HepG2 (cell line): ENCODE measurements around the gene DLG4. TPM values are rescaled to one million over a fixed set of nuclear protein-coding genes. Genes with fewer than 3 reads are reported as not detected.
A peak's percentile ranks its signal among the peaks of the same experiment; 100 is the strongest.

Experiments used
- HOXA7 ChIP-seq: sonication (generic); formaldehyde crosslinking; IDR thresholded peaks from 2 replicates; pipeline ENCODE4 v1.8.1; 2022; ENCODE audit warnings: mild to moderate bottlenecking, missing genetic modification reagents, moderate library complexity
- KIAA2018 ChIP-seq: sonication (generic); formaldehyde crosslinking; IDR thresholded peaks from 2 replicates; pipeline ENCODE4 v1.5.0; 2020; ENCODE audit warnings: mild to moderate bottlenecking, missing genetic modification reagents, borderline replicate concordance
- MLXIP ChIP-seq: sonication (generic); formaldehyde crosslinking; IDR thresholded peaks from 2 replicates; pipeline ENCODE4 v1.9.0; 2021; ENCODE audit warnings: missing genetic modification reagents, borderline replicate concordance
- SIN3B ChIP-seq: fragments of 150-350 bp; IDR thresholded peaks from 2 replicates; pipeline ENCODE4 v1.6.1; 2014; ENCODE audit warnings: low read length
- TBX2 ChIP-seq: sonication (generic); formaldehyde crosslinking; IDR thresholded peaks from 2 replicates; pipeline ENCODE4 v1.5.0; 2020; ENCODE audit warnings: missing genetic modification reagents, mild to moderate bottlenecking, borderline replicate concordance
- TEAD3 ChIP-seq: optimal IDR thresholded peaks from 2 replicates; pipeline ENCODE3; 2016; ENCODE audit warnings: borderline replicate concordance
- TGIF2 ChIP-seq: IDR thresholded peaks from 2 replicates; pipeline ENCODE4 v1.6.1; 2016; ENCODE audit warnings: control low read depth, missing compliant biosample characterization
- YEATS2 ChIP-seq: sonication (generic); formaldehyde crosslinking; IDR thresholded peaks from 2 replicates; pipeline ENCODE4 v1.4.0; 2020; ENCODE audit warnings: missing genetic modification reagents, borderline replicate concordance
- ZNF263 ChIP-seq: sonication (generic); formaldehyde crosslinking; IDR thresholded peaks from 2 replicates; pipeline ENCODE4 v1.4.0; 2020; ENCODE audit warnings: missing genetic modification reagents
- ZNF691 ChIP-seq: sonication (generic); formaldehyde crosslinking; IDR thresholded peaks from 2 replicates; pipeline ENCODE4 v1.4.0; 2020; ENCODE audit warnings: missing genetic modification reagents, low read depth, mild to moderate bottlenecking, borderline replicate concordance
- ZNF737 ChIP-seq: sonication (generic); formaldehyde crosslinking; IDR thresholded peaks from 2 replicates; pipeline ENCODE4 v1.5.0; 2020; ENCODE audit warnings: missing genetic modification reagents, mild to moderate bottlenecking, borderline replicate concordance
- ZNF749 ChIP-seq: sonication (generic); formaldehyde crosslinking; IDR thresholded peaks from 2 replicates; pipeline ENCODE4 v1.8.0; 2022; ENCODE audit warnings: mild to moderate bottlenecking, missing genetic modification reagents, moderate library complexity, borderline replicate concordance
- polyA plus RNA-seq, 8 experiments: library from polyadenylated mRNA; depleted of rRNA in 3 of 8; stranded (reverse) in 7 of 8; unstranded in 1 of 8; fragments of >200 nt; fragmentation: Illumina TruSeq in 4 of 8; extraction: Trizol in 4 of 8; gene quantifications; 2 replicates each; pipeline versions ENCODE4 v1.2.1 to v1.2.3, GENCODE V29; 2011 to 2016; ENCODE audit warnings: low read depth in 4 of 8, missing spikeins in 1 of 8, mixed read lengths in 1 of 8; ENCODE audit not compliant: insufficient read depth in 1 of 8
- total RNA-seq, 5 experiments: library from RNA; depleted of rRNA; stranded (reverse); fragments of >200 nt; fragmentation: Illumina TruSeq; extraction: Trizol; gene quantifications; 2 replicates each; pipeline ENCODE4 v1.2.3, GENCODE V29; 2016; ENCODE audit warnings: low read depth in 1 of 5
- TF ChIP-seq, protein P1 (sequence below): sonication (generic); formaldehyde crosslinking; conservative IDR thresholded peaks from 2 replicates; pipeline ENCODE4 v1.4.0; 2020; ENCODE audit warnings: missing genetic modification reagents

DLG4 gene
- total and polyA plus RNA-seq, 2 of the 13 experiments (the other 11 are each of a cell fraction or from before 2014, with no cell fraction given), result 0.71 to 4.3 TPM

DNA sequence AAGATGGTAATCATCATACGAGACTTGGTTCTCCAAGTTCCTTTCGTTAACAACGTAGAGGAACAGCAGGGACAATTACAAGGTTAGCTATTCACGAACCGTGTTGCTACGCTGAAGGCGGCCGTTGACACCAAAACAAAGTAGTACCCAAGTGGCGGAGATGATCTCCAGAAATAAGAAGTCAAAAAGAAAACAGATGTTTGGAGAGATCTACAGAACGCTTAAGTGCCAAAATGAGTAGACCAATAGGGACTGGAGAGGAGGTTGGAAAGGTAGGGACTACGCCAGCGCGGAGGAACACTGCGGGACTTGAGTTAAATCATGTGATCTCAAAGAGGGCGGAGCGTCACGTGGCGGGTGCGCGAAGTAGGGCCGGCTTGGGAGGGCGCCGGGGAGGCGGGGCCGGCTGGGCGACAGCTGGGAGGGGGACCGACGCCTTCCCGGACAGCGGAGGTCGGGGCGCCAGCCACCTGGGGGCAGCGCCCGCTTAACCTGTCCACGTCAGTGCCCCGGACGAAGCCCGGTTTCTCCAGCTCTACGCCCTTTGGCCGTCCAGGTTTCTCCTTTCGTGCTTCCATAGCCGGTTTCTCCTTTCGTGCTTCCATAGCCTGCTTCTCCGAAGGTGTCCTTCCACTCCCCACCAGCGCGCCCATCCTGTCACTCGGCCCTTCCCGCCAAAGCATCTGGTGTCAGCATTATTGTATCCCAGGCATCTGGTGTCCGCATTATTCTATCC, 23.2 kb upstream of the DLG4 start (continued):
- TF ChIP-seq, protein P1, sequence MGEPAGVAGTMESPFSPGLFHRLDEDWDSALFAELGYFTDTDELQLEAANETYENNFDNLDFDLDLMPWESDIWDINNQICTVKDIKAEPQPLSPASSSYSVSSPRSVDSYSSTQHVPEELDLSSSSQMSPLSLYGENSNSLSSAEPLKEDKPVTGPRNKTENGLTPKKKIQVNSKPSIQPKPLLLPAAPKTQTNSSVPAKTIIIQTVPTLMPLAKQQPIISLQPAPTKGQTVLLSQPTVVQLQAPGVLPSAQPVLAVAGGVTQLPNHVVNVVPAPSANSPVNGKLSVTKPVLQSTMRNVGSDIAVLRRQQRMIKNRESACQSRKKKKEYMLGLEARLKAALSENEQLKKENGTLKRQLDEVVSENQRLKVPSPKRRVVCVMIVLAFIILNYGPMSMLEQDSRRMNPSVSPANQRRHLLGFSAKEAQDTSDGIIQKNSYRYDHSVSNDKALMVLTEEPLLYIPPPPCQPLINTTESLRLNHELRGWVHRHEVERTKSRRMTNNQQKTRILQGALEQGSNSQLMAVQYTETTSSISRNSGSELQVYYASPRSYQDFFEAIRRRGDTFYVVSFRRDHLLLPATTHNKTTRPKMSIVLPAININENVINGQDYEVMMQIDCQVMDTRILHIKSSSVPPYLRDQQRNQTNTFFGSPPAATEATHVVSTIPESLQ, result 0 out of 2 replicates have a peak, but pooled peaks have one; percentile 54
- TF ChIP-seq ZNF691 (CRISPR knock-in tag) (no peak), MLXIP (CRISPR knock-in tag) (no peak), ZNF737 (CRISPR knock-in tag) (no peak), TBX2 (CRISPR knock-in tag) (peak; percentile 48), ZNF749 (peak; percentile 24; the same call in 1 of the 2 replicates), ZNF263 (CRISPR knock-in tag) (0 out of 2 replicates have a peak, but pooled peaks have one; percentile 26), HOXA7 (CRISPR knock-in tag) (no peak), TGIF2 (CRISPR knock-in tag) (peak; percentile 95), TEAD3 (CRISPR knock-in tag) (peak; percentile 61), SIN3B (peak; percentile 68), YEATS2 (peak; percentile 92), KIAA2018 (CRISPR knock-in tag) (no peak)
